ENCODE results near the gene CAND1.

Gene CAND1

DNA sequence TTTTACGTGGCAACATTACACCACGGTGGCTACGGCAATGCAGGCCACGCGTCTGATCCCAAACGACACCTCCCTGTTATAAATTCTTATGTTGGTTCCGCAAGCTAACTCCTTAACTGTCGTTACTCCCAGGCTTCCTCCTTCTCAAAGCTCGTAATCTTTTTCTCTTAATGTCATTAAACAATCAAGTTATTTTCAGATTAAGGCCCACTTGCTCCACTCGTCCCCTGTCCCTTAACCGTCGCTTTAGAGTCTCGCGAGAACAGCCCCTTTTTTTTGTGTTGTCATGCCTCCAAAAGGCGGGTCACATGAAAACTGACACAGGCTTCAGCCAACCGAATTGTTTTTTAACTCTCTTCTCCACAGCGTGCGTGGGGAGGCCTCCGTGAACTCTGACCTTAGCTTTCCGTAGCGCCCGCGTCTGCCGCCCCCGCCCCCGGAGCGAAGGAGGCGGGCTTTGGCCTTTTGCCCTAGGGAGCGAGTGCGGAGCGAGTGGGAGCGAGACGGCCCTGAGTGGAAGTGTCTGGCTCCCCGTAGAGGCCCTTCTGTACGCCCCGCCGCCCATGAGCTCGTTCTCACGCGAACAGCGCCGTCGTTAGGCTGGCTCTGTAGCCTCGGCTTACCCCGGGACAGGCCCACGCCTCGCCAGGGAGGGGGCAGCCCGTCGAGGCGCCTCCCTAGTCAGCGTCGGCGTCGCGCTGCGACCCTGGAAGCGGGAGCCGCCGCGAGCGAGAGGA is at the start of gene CAND1:
Gene CAND1, plus strand, starts transcription at position 463 of the 737 bp plus-strand sequence. CDS start 360 bp downstream, outside the sequence.
- intact Hi-C loops (cut with DNase I; ENCODE audit: low total_unique reads) = no loop called here
- Histone ChIP-seq H3K9me3 (no peaks in the 10 kb centered on the region), H3K4me3 (peak within 1 kb of the TSS; percentile 64 to 87), H3K27me3 (no peaks in the 10 kb centered on the region), H3K4me1 (peaks cover 0 to 45% (median 23%) of the 10 kb centered on the region in 4 donors), H3K27ac (peak within 1 kb of the TSS; percentile 95 to 97), H3K36me3 (no peaks in the 10 kb centered on the region)
- TF ChIP-seq, protein P1, sequence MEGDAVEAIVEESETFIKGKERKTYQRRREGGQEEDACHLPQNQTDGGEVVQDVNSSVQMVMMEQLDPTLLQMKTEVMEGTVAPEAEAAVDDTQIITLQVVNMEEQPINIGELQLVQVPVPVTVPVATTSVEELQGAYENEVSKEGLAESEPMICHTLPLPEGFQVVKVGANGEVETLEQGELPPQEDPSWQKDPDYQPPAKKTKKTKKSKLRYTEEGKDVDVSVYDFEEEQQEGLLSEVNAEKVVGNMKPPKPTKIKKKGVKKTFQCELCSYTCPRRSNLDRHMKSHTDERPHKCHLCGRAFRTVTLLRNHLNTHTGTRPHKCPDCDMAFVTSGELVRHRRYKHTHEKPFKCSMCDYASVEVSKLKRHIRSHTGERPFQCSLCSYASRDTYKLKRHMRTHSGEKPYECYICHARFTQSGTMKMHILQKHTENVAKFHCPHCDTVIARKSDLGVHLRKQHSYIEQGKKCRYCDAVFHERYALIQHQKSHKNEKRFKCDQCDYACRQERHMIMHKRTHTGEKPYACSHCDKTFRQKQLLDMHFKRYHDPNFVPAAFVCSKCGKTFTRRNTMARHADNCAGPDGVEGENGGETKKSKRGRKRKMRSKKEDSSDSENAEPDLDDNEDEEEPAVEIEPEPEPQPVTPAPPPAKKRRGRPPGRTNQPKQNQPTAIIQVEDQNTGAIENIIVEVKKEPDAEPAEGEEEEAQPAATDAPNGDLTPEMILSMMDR (IDR thresholded peaks at IDR 0.05) = no peak
- peak; percentile 96 to 99 for DNase-seq

DNA sequence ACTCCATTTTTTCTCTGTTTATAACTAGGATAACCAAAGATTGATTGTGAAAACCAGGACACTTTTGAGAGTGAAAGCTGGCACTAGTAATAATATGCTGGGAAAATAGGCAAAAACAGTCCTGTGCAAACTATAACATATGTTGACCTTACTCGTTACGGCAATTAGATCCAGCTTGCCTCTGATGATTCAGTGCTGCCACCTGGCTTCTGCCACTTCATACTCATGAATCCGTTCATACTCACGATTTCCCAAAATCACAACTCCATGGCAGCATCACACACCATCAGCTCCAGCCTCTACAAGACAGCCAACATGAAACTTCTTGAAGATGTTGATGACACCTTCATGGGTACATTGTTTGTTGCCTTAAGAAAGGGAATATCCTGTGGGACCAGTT is 49.1 kb upstream of the CAND1 start:
- DNase-seq = no peak

DNA sequence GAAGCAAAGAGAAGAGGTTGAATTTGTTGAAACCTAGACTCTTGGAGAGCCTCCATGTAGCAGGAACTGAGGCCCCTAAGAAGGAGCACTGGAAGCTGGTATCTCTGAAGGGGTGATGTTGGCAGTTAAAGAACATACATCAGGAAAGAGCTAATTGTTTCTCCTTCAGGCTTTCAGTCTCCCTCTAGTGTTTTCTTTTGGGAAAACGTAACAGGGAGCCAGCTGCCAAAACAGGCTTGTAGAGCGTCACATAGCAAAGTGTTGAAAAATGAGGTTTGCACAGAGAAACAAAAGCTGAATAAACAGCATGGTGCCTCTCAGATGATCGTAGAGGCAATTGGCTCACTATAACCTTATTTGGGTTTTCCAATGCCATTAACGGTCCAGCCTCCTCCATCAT is 46.9 kb upstream of the CAND1 start:
- Histone ChIP-seq H3K27me3 (no peaks in the 10 kb centered on the region), H3K9me3 (no peaks in the 10 kb centered on the region), H3K36me3 (no peaks in the 10 kb centered on the region), H3K4me3 (no peak overlapping the region), H3K4me1 (no peaks in the 10 kb centered on the region), H3K27ac (no peak overlapping the region)
- TF ChIP-seq, protein P1 (IDR thresholded peaks at IDR 0.05) = no peak
- DNase-seq = no peak
- intact Hi-C loops (cut with DNase I; ENCODE audit: low total_unique reads) = no loop called here

More for the DNA sequence above, 49.1 kb upstream of the CAND1 start:
- Histone ChIP-seq H3K9me3 (no peaks in the 10 kb centered on the region), H3K4me3 (no peak overlapping the region), H3K4me1 (no peaks in the 10 kb centered on the region), H3K36me3 (no peaks in the 10 kb centered on the region), H3K27ac (no peak overlapping the region), H3K27me3 (no peaks in the 10 kb centered on the region)
- TF ChIP-seq, protein P1 (IDR thresholded peaks at IDR 0.05) = no peak
- intact Hi-C loops (cut with DNase I; ENCODE audit: low total_unique reads) = no loop called here

DNA sequence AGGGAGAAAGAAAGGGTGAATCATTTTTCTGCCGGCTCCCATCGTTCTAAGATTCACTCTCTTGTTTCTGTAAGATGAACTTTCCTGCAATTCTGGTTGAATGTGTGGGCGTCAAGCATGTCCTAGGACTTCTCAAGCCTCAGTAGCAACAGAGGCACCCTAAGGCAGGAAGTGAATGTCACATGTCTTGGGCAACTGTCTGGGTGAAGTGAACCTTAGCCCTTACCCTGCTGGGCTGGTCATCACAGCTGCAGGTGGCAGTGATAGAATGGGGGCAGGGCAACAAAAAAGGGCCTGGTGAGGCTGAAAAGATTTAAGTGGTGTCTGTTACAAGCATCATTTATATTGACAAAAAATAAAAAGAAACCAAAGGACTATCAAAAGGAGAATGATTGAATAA is 45.9 kb upstream of the CAND1 start:
- intact Hi-C loops (cut with DNase I; ENCODE audit: low total_unique reads) = no loop called here
- DNase-seq = no peak
- no peak overlapping the region for H3K27ac ChIP-seq

DNA sequence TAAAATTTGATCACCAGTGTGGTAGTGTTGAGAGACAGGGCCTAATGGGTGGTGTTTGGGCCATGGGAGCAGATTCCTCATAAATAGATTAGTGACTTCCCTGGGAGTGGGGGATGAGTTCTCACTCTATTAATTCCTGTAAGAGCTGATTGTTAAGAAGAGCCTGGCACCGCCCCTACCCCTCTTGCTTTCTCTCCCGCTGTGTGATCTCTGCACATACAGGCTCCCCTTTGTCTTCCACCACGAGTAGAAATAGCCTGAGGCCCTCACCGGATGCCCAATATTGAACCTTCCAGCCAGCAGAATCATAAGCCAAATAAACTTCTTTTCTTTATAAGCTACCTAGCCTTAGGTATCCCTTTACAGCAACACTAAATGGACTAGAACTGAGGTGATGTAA is 31.9 kb upstream of the CAND1 start:
- Histone ChIP-seq H3K36me3 (no peaks in the 10 kb centered on the region), H3K9me3 (no peaks in the 10 kb centered on the region), H3K27ac (no peak overlapping the region), H3K27me3 (no peaks in the 10 kb centered on the region), H3K4me3 (no peak overlapping the region), H3K4me1 (peaks cover 0 to 6% (median 0%) of the 10 kb centered on the region in 4 donors)
- no peak for DNase-seq
- TF ChIP-seq, protein P1 (IDR thresholded peaks at IDR 0.05) = no peak
- intact Hi-C loops (cut with DNase I; ENCODE audit: low total_unique reads) = no loop called here

More for the DNA sequence above, 45.9 kb upstream of the CAND1 start:
- Histone ChIP-seq H3K4me3 (no peak overlapping the region), H3K27me3 (no peaks in the 10 kb centered on the region), H3K36me3 (no peaks in the 10 kb centered on the region), H3K4me1 (no peaks in the 10 kb centered on the region), H3K9me3 (no peaks in the 10 kb centered on the region)
- TF ChIP-seq, protein P1 (IDR thresholded peaks at IDR 0.05) = no peak

All from tibial artery (tissue), 4 donors.